ENCODE measurements around the gene GATAD2B.

GRCh38 chr1:153860285-153860684, 62.5 kb downstream of the GATAD2B start:
- TF ChIP-seq CTCF (IDR thresholded peaks at IDR 0.05), result no peak
- TF ChIP-seq ATF1 (CRISPR knock-in tag; IDR thresholded peaks at IDR 0.05), result no peak
- no peak for TF ChIP-seq ESRRA (CRISPR knock-in tag; IDR thresholded peaks at IDR 0.05; ENCODE audit: borderline replicate concordance)
- TF ChIP-seq STAT6 (CRISPR knock-in tag; conservative IDR thresholded peaks at IDR 0.05; ENCODE audit: low read depth), result no peak
- no peak for TF ChIP-seq IRF2 (CRISPR knock-in tag; IDR thresholded peaks at IDR 0.05; ENCODE audit: borderline replicate concordance, low read depth)
- TF ChIP-seq PREB (CRISPR knock-in tag; IDR thresholded peaks at IDR 0.05; ENCODE audit: borderline replicate concordance), result no peak
- no peak for TF ChIP-seq ZNF416 (CRISPR knock-in tag; IDR thresholded peaks at IDR 0.05)

Measured in WTC11 (cell line).